H1 (cell line): Measurements from ENCODE around the gene MC4R. TPM values are rescaled to one million over a fixed set of nuclear protein-coding genes. Genes with fewer than 3 reads are reported as not detected.

Experiments used
- CTCF ChIA-PET: fragments of 300-600 bp; sonication (Branson Sonifier 250); formaldehyde crosslinking; loops from one replicate; lab custom pipeline; 2021; ENCODE audit not compliant: partially characterized antibody; lab: Charles Lee
- POLR2A ChIA-PET: fragments of 300-600 bp; sonication (Branson Sonifier 250); formaldehyde crosslinking; loops from one replicate; lab custom pipeline; 2021; ENCODE audit warnings: inconsistent platforms; ENCODE audit not compliant: partially characterized antibody; lab: Charles Lee
- DNase-seq, 2 experiments: peaks; one replicate each; pipeline versions ENCODE4 v3.0.0 to v3.0.0-alpha.2; 2010 to 2022; ENCODE audit warnings: low spot score in 2 of 2, low read depth in 1 of 2, mixed read lengths in 1 of 2
- FAIRE-seq: peaks from 2 replicates; lab custom pipeline; 2011; peaks lifted over from hg19 to GRCh38; lab: Jason Lieb, UNC
- H2AFZ ChIP-seq: 2 replicates; pipeline ENCODE4 v1.8.1; 2012; ENCODE audit warnings: low read length, inconsistent platforms
- H2AK5ac ChIP-seq: 2 replicates; pipeline ENCODE4 v1.6.1; 2013; ENCODE audit warnings: low read depth, low read length
- H2BK120ac ChIP-seq: replicated peaks from 2 replicates; pipeline ENCODE3; 2013; ENCODE audit warnings: low read depth, low read length, inconsistent platforms
- H2BK12ac ChIP-seq: 2 replicates; pipeline ENCODE4 v1.6.1; 2013; ENCODE audit warnings: low read depth, low read length
- H2BK15ac ChIP-seq: 2 replicates; pipeline ENCODE4 v1.6.1; 2013; ENCODE audit warnings: low read length
- H2BK20ac ChIP-seq: 2 replicates; pipeline ENCODE4 v1.6.1; 2013; ENCODE audit warnings: low read length
- H2BK5ac ChIP-seq: 2 replicates; pipeline ENCODE4 v1.6.1; 2013; ENCODE audit warnings: low read depth, low read length
- H3K14ac ChIP-seq: 2 replicates; pipeline ENCODE4 v1.6.1; 2013; ENCODE audit warnings: inconsistent platforms; ENCODE audit not compliant: insufficient read length
- H3K18ac ChIP-seq: 2 replicates; pipeline ENCODE4 v1.6.1; 2013; ENCODE audit warnings: low read length; ENCODE audit errors: extremely low read depth
- H3K23ac ChIP-seq: 2 replicates; pipeline ENCODE4 v1.6.1; 2013; ENCODE audit warnings: inconsistent platforms; ENCODE audit not compliant: insufficient read length
- H3K23me2 ChIP-seq: 2 replicates; pipeline ENCODE4 v1.6.1; 2013; ENCODE audit warnings: low read depth, low read length
- H3K27ac ChIP-seq: 2 replicates; pipeline ENCODE4 v1.6.1; 2011; ENCODE audit warnings: low read depth, low read length, inconsistent platforms
- H3K27me3 ChIP-seq, 4 experiments: replicated peaks in 1 of 4; 1 replicate in 1 of 4; 2 replicates in 3 of 4; pipeline versions ENCODE4 v1.6.1 to v1.8.1; 2011 to 2013; ENCODE audit warnings: low read length in 3 of 4, mild to moderate bottlenecking in 3 of 4, inconsistent platforms in 2 of 4, mixed read lengths in 2 of 4, moderate library complexity in 1 of 4; ENCODE audit not compliant: control insufficient read depth in 3 of 4, insufficient read depth in 3 of 4; ENCODE audit errors: extremely low read depth in 1 of 4
- H3K36me3 ChIP-seq, 4 experiments: 2 replicates each; pipeline versions ENCODE4 v1.6.1 to v1.8.1; 2011 to 2013; ENCODE audit warnings: mild to moderate bottlenecking in 4 of 4, low read length in 3 of 4, moderate library complexity in 2 of 4, control low read depth in 1 of 4, inconsistent platforms in 1 of 4; ENCODE audit not compliant: insufficient read depth in 4 of 4, control insufficient read depth in 2 of 4
- H3K4ac ChIP-seq: replicated peaks from 2 replicates; pipeline ENCODE3; 2013; ENCODE audit warnings: low read length, low read depth, mixed read lengths, inconsistent platforms; ENCODE audit not compliant: insufficient read length
- H3K4me1 ChIP-seq, 4 experiments: replicated peaks in 1 of 4; 1 replicate in 1 of 4; 2 replicates in 3 of 4; pipeline versions ENCODE4 v1.6.1 to v1.8.1; 2011 to 2013; ENCODE audit warnings: low read length in 3 of 4, inconsistent platforms in 2 of 4, mixed read lengths in 1 of 4; ENCODE audit not compliant: insufficient read depth in 4 of 4, control insufficient read depth in 3 of 4
- H3K4me2 ChIP-seq, 2 experiments: 2 replicates each; pipeline versions ENCODE4 v1.6.1 to v1.8.1; 2011 to 2013; ENCODE audit warnings: low read depth in 2 of 2, low read length in 2 of 2, control low read depth in 1 of 2, inconsistent platforms in 1 of 2, mild to moderate bottlenecking in 1 of 2; ENCODE audit not compliant: insufficient read depth in 1 of 2
- H3K4me3 ChIP-seq, 4 experiments: fragments of 200-600, 300-600 bp in 1 of 4; sonication (generic), shearing (Covaris generic), sonication (Bioruptor Twin) in 1 of 4; 2 replicates each; pipeline versions ENCODE4 v1.5.1 to v1.8.1; 2011 to 2016; ENCODE audit warnings: low read length in 4 of 4, low read depth in 3 of 4, control low read depth in 2 of 4, inconsistent platforms in 2 of 4, mild to moderate bottlenecking in 2 of 4, mixed read lengths in 1 of 4, moderate library complexity in 1 of 4; ENCODE audit not compliant: insufficient read depth in 2 of 4; ENCODE audit errors: extremely low read depth in 1 of 4
- H3K56ac ChIP-seq: replicated peaks from 2 replicates; pipeline ENCODE3; 2013; ENCODE audit warnings: low read depth, mild to moderate bottlenecking, mixed read lengths, low read length, inconsistent platforms; ENCODE audit not compliant: insufficient read length
- H3K79me1 ChIP-seq: 2 replicates; pipeline ENCODE4 v1.6.1; 2013; ENCODE audit warnings: low read depth, low read length, control low read depth
- H3K79me2 ChIP-seq, 2 experiments: 2 replicates each; pipeline versions ENCODE4 v1.6.1 to v1.8.1; 2012 to 2013; ENCODE audit warnings: low read length in 2 of 2, mild to moderate bottlenecking in 2 of 2, inconsistent platforms in 1 of 2; ENCODE audit not compliant: insufficient read depth in 2 of 2, control insufficient read depth in 1 of 2
- H3K9ac ChIP-seq, 4 experiments: replicated peaks in 1 of 4; 1 replicate in 1 of 4; 2 replicates in 3 of 4; pipeline versions ENCODE4 v1.6.1 to v1.8.1; 2011 to 2013; ENCODE audit warnings: low read depth in 3 of 4, low read length in 3 of 4, control low read depth in 2 of 4, mild to moderate bottlenecking in 2 of 4, moderate library complexity in 2 of 4, inconsistent platforms in 1 of 4; ENCODE audit errors: extremely low read depth in 1 of 4
- H3K9me3 ChIP-seq, 2 experiments: 2 replicates each; pipeline versions ENCODE4 v1.6.1 to v1.8.1; 2012 to 2013; ENCODE audit warnings: mild to moderate bottlenecking in 2 of 2, moderate library complexity in 2 of 2, control low read depth in 1 of 2, inconsistent platforms in 1 of 2, low read depth in 1 of 2, low read length in 1 of 2, mixed read lengths in 1 of 2; ENCODE audit not compliant: insufficient read depth in 2 of 2
- H4K20me1 ChIP-seq, 2 experiments: replicated peaks in 1 of 2; 2 replicates each; pipeline versions ENCODE3 to v1.8.1; 2011 to 2013; ENCODE audit warnings: inconsistent platforms in 2 of 2, low read length in 2 of 2, mild to moderate bottlenecking in 1 of 2; ENCODE audit not compliant: insufficient read depth in 2 of 2, control insufficient read depth in 1 of 2
- H4K5ac ChIP-seq: 2 replicates; pipeline ENCODE4 v1.6.1; 2013; ENCODE audit warnings: low read length, low read depth, mixed read lengths, inconsistent platforms; ENCODE audit not compliant: insufficient read length
- H4K8ac ChIP-seq: 2 replicates; pipeline ENCODE4 v1.8.0; 2013; ENCODE audit warnings: mild to moderate bottlenecking, moderate library complexity, low read length, inconsistent platforms; ENCODE audit not compliant: insufficient read depth; ENCODE audit errors: extremely low read depth
- H4K91ac ChIP-seq: replicated peaks from 2 replicates; pipeline ENCODE3; 2013; ENCODE audit warnings: low read length, mixed read lengths, inconsistent platforms; ENCODE audit not compliant: insufficient read length
- CBX5 ChIP-seq: fragments of 300-800, 300-1000 bp; sonication (generic); IDR thresholded peaks from 2 replicates; pipeline ENCODE4 v1.7.1; 2016; ENCODE audit warnings: antibody characterized with exemption, low read length, low read depth
- WGBS, 2 experiments: shearing (Covaris generic) in 1 of 2; methylation state at CpG; one replicate each; pipeline versions ENCODE4 v1.1.6 to v1.1.7; 2013 to 2015; ENCODE audit warnings: low lambda C conversion rate in 2 of 2, mixed read lengths in 2 of 2, inconsistent platforms in 1 of 2, low coverage in 1 of 2, missing lambda C conversion rate in 1 of 2; ENCODE audit not compliant: insufficient replicate concordance in 2 of 2, insufficient coverage in 1 of 2, insufficient read length in 1 of 2; ENCODE audit errors: extremely low coverage in 1 of 2, missing lambda C conversion rate in 1 of 2; 5-methylcytosine and 5-hydroxymethylcytosine counted together
- polyA plus RNA-seq, 7 experiments: library from polyadenylated mRNA; depleted of rRNA in 3 of 7; stranded (reverse) in 5 of 7; unstranded in 2 of 7; fragments of >200 nt in 5 of 7; fragments of 200-250 nt in 2 of 7; gene quantifications; 1 replicate in 5 of 7; 2 replicates in 1 of 7; 4 replicates in 1 of 7; pipeline versions ENCODE4 v1.2.1 to v1.2.3, GENCODE V29; 2011 to 2013; ENCODE audit warnings: missing spikeins in 2 of 7, mixed read lengths in 2 of 7
- total RNA-seq: library from RNA; stranded (reverse); fragmentation: NEBNext Ultra II Directional; extraction: Animal tissue kit (Norgen Biotek cat#: 25700); gene quantifications from 2 replicates; pipeline ENCODE4 v1.2.1, GENCODE V29; 2021

The MC4R gene
- total and polyA plus RNA-seq, 2 of the 8 experiments (the other 6 are each of a cell fraction or from before 2014, with no cell fraction given): 0.11 TPM; not detected in 1

DNA sequence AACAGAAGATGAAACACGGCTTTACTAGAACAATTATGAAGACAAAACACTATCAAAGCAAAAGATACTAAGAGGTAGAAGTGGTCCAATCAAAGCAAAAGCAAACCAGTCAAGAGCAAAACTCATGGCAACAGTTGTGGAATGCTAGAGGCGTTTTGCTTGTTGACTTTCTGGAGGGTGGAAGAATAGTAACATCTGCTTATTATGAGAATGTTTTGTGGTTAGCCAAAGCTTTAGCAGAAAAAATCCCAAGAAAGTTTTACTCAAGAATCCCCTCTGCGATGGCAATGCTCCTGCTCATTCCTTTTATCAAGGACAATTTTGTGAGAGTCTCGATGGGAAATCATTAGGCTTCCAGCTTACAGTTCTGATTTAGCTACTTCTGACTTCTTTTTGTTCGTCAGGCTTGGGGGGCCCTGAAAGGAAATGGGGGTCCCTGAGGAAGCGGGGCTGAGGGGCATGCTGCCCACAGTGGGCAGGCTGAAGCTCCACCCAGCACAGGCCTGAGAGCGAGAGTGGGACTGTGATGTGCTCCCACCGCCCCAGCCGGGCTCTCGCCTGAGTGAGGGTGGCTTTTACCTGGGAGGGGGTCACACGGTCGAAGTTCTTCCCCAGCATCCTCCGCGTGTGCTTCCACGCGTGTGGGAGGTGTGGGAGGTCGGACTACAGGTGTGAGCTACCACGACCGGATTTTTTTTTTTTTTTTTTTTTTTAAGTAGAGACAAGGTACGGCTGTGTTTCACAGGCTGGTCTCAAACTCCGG, 49.0 kb upstream of the MC4R start:
- Histone ChIP-seq H3K79me2 (no peaks in the 10 kb centered on the region), H3K4me2 (no peak overlapping the region), H3K4me1 (no peaks in the 10 kb centered on the region), H4K20me1 (no peaks in the 10 kb centered on the region), H3K27ac (no peak overlapping the region), H3K4me3 (no peak overlapping the region), H4K5ac (no peak overlapping the region), H3K4ac (no peak overlapping the region), H3K79me1 (no peaks in the 10 kb centered on the region), H2BK120ac (no peak overlapping the region), H4K91ac (no peak overlapping the region), H2AFZ (no peak overlapping the region; the same call in 1 of the 2 replicates), H3K23me2 (no peaks in the 10 kb centered on the region), H3K36me3 (no peaks in the 10 kb centered on the region), H3K9me3 (no peaks in the 10 kb centered on the region; a peak in 1 of 4 replicates), H2BK20ac (no peak overlapping the region), H3K27me3 (no peaks in the 10 kb centered on the region), H2BK15ac (no peak overlapping the region), H4K8ac (no peak overlapping the region), H2AK5ac (no peak overlapping the region), H3K56ac (no peak overlapping the region), H2BK5ac (no peak overlapping the region), H2BK12ac (no peak overlapping the region), H3K9ac (no peak overlapping the region), H3K23ac (no peak overlapping the region), H3K14ac (no peak overlapping the region), H3K18ac (no peak overlapping the region)
- WGBS, 2 experiments: 91% methylated on average over 7 of the region's 21 CpGs; no CpG with 5 or more reads in 1 of the 2 experiments
- no peak for DNase-seq
- FAIRE-seq: no peak
- ChIA-PET CTCF (interaction anchor here (0.7 kb wide), 1 partner anchor 80 kb away, joined by 3 read pairs; no protein-coding TSS in a partner anchor), POLR2A (no interaction called here)
- no peak for TF ChIP-seq CBX5
